Measurements from ENCODE around the gene GARNL3.
A peak's percentile ranks its signal among the peaks of the same experiment; 100 is the strongest.

GRCh38 chr9:127347831-127348776 is 83.5 kb downstream of the GARNL3 start:
- TF ChIP-seq, protein P1, sequence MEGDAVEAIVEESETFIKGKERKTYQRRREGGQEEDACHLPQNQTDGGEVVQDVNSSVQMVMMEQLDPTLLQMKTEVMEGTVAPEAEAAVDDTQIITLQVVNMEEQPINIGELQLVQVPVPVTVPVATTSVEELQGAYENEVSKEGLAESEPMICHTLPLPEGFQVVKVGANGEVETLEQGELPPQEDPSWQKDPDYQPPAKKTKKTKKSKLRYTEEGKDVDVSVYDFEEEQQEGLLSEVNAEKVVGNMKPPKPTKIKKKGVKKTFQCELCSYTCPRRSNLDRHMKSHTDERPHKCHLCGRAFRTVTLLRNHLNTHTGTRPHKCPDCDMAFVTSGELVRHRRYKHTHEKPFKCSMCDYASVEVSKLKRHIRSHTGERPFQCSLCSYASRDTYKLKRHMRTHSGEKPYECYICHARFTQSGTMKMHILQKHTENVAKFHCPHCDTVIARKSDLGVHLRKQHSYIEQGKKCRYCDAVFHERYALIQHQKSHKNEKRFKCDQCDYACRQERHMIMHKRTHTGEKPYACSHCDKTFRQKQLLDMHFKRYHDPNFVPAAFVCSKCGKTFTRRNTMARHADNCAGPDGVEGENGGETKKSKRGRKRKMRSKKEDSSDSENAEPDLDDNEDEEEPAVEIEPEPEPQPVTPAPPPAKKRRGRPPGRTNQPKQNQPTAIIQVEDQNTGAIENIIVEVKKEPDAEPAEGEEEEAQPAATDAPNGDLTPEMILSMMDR (conservative IDR thresholded peaks at IDR 0.05; ENCODE audit: low read length): peak; percentile 59
- no peak for TF ChIP-seq EZH2phosphoT487 (IDR thresholded peaks at IDR 0.05; ENCODE audit: borderline replicate concordance)

Data from Loucy (cell line).